Hematopoietic multipotent progenitor cell treated with erythropoietin and hydrocortisone succinate and interleukin-3 and kit ligand, for 15 days (in vitro differentiated cells): ENCODE results near the gene MUC5B.
"Not testable (repeated sequence)": the region's sequence is repeated elsewhere in the genome, so short reads cannot be mapped to it uniquely, and the experiment has no call there.

Experiments
- DNase-seq: peaks from one replicate; pipeline ENCODE4 v3.0.0-alpha.2; 2015; ENCODE audit warnings: low spot score

The MUC5B gene

DNA sequence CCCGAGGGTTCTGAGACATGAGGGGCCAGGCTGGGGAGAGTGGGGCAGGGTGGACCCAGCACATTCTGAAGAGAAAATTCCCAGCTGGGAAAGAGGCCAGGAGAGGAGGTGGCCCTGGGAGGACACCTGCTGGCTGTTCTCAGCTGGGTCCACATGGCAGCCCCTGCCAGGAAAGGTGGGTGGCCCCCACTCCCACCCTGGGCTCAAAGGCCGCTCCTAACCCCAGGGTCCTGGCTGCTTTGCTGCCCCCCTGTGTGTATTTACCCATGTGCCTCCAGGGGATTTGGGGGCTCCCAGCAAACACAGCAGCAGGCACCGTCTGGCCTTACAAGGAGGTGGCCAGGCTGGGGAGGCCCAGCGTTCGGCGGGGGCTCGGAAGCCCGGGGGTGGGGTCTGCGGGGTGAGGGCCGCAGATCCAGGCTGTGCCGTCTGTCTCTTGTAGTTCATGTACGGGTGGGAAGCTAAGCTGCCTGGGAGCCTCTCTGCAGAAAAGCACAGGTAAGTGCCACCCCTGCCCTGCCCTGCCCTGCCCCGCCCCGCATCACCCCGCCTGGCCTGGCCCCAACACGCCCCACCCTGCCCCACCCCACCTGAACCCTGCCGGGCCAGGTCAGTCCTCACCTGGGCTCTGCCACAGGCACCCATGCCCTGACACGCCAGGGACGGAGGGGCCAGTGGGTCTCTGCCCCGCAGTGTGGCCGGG, 10.6 kb downstream of the MUC5B start:
- DNase-seq: no peak

- DNase-seq: no peak
These were observed 11.3 kb downstream of the MUC5B start for GRCh38 chr11:1234054-1234720.

DNA sequence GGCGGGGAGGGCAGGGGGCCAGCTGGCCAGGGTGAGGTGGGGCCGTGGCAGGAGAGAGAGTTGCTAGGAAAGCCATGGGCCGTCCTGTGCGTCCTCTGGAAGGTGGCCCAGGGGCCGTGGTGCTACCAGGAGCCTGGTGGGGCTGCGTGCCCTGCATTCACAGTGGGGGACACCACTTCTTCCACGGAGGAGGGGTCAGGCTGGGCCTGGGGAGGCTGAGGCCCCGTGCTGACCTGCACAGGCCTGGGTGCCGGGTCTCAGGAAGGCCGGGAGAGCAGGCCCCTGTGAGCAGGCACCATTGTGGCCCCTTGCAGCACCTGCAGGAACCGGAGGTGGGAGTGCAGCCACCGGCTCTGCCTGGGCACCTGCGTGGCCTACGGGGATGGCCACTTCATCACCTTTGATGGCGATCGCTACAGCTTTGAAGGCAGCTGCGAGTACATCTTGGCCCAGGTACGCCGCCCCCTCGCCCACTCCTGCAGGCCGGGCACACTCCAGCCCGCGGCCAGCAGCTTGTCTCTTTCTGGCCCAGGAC, 12.0 kb downstream of the MUC5B start:
- DNase-seq: no peak

DNA sequence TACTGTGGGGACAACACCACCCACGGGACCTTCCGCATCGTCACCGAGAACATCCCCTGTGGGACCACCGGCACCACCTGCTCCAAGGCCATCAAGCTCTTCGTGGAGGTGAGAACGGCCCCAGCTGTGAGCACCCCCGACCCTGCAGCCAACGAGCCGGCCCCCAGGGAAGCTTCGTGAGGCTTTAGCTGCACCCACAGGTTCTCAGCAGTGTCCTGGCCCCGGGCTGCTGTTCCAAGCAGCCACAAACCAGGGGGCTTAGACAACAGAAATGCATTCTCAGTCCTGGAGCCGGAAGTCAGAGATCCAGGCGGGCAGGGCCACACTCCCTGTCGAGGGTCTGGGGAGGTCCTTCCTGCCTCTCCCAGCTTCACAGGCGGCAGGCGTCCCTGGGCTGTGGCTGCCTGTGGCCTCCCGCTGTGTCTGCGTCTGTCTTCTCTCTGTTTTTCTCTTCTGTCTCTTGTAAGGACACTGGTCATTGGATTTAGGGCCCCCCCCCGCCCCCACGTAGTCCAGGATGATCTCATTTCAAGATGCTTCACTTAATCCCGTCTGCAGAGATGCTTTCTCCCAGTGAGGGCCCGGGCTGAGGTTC, 12.5 kb downstream of the MUC5B start:
- DNase-seq: no peak

DNA sequence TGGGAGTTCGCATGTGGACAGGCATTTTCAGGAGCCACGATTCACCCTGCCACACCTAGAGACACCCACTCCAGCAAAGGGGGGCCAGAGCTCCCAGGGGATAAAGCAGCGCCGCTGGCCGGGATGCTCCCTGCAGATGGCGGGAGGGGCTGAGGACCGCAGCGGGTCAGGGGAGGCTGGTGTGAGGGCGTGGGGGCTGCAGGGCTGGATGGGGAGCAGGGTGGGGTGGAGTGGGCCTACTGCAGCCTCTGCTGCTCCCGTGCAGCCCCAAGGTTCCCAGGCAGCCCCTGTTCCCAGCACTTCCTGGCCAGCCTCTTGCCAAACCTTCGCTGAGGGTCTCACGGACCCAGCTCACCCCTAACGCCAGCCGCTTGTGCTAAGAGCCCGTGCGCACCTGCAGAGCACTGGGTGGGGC, 13.0 kb downstream of the MUC5B start:
- DNase-seq: no peak

DNA sequence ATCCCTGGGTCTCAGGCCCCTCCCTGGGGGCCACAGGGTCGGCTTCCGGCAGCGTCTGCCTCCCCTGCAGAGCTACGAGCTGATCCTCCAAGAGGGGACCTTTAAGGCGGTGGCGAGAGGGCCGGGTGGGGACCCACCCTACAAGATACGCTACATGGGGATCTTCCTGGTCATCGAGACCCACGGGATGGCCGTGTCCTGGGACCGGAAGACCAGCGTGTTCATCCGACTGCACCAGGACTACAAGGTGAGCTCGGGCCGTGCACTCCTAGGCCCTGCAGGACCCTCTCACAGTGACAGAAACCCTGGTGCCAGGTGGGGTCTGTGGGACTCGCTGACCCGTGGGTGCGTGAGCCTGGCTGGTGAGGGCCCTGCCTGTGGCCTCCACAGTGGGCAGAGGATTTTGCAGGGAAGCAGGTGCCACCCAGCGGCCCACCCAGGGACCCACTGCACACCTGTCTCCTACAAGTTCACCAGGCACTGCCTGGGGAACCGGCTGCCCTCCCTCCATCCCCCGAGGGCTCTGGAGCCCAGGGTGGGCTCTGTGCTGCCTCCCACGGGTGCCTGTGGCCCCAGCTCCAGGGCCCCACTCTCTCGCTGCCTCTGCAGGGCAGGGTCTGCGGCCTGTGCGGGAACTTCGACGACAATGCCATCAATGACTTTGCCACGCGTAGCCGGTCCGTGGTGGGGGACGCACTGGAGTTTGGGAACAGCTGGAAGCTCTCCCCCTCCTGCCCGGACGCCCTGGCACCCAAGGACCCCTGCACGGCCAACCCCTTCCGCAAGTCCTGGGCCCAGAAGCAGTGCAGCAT, 13.7 kb downstream of the MUC5B start:
- DNase-seq: no peak

- no peak for DNase-seq
These were observed 14.3 kb downstream of the MUC5B start for GRCh38 chr11:1237128-1237580.

DNA sequence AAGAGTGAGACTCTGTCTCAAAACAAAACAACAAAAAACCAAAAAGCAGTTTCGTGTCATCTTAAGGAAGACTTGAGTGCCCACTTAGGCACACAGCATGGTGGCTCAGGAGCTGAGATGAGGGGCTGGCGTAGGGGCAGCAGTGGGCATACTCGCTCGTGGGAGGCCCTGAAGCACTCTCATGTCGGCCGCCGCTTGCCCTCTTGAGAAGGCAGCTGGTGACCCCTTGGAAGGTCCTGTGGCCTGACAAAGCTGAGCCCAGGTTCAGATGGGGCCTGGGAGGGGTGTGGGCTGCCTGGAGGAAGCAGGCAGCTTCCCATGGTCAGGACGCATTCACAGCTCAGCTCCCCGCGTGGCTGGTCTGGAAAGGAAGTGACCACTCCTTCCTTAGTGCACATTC, 15.0 kb downstream of the MUC5B start:
- no peak for DNase-seq

- no peak for DNase-seq
These were observed 16.1 kb downstream of the MUC5B start for GRCh38 chr11:1238767-1239595.

- no peak for DNase-seq
These were observed 16.8 kb downstream of the MUC5B start for GRCh38 chr11:1239596-1240205.

- DNase-seq: no peak
These were observed 17.9 kb downstream of the MUC5B start for GRCh38 chr11:1240771-1241170.

GRCh38 chr11:1241706-1242105, 18.8 kb downstream of the MUC5B start:
- no peak for DNase-seq

DNA sequence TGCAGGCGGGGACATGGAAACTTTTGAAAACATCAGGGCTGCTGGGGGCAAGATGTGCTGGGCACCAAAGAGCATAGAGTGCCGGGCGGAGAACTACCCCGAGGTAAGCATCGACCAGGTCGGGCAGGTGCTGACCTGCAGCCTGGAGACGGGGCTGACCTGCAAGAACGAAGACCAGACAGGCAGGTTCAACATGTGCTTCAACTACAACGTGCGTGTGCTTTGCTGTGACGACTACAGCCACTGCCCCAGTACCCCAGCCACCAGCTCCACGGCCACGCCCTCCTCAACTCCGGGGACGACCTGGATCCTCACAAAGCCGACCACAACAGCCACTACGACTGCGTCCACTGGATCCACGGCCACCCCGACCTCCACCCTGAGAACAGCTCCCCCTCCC, 19.4 kb downstream of the MUC5B start:
- DNase-seq: no peak

DNA sequence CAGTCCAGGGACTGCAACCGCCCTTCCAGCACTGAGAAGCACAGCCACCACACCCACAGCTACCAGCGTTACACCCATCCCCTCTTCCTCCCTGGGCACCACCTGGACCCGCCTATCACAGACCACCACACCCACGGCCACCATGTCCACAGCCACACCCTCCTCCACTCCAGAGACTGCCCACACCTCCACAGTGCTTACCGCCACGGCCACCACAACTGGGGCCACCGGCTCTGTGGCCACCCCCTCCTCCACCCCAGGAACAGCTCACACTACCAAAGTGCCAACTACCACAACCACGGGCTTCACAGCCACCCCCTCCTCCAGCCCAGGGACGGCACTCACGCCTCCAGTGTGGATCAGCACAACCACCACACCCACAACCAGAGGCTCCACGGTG, 19.9 kb downstream of the MUC5B start:
- not testable (repeated sequence) for DNase-seq

DNA sequence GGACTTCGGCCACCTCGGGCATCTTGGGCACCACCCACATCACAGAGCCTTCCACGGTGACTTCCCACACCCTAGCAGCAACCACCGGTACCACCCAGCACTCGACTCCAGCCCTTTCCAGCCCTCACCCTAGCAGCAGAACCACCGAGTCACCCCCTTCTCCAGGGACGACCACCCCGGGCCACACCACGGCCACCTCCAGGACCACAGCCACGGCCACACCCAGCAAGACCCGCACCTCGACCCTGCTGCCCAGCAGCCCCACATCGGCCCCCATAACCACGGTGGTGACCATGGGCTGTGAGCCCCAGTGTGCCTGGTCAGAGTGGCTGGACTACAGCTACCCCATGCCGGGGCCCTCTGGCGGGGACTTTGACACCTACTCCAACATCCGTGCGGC, 20.7 kb downstream of the MUC5B start:
- DNase-seq: not testable (repeated sequence)

DNA sequence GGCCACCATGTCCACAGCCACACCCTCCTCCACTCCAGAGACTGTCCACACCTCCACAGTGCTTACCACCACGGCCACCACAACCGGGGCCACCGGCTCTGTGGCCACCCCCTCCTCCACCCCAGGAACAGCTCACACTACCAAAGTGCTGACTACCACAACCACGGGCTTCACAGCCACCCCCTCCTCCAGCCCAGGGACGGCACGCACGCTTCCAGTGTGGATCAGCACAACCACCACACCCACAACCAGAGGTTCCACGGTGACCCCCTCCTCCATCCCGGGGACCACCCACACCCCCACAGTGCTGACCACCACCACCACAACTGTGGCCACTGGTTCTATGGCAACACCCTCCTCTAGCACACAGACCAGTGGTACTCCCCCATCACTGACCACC, 21.7 kb downstream of the MUC5B start:
- DNase-seq: not testable (repeated sequence)

- not testable (repeated sequence) for DNase-seq
These were observed 22.9 kb downstream of the MUC5B start for GRCh38 chr11:1245717-1246116.

- DNase-seq: not testable (repeated sequence)
These were observed 23.4 kb downstream of the MUC5B start for GRCh38 chr11:1246301-1246700.

- DNase-seq: not testable (repeated sequence)
These were observed 24.2 kb downstream of the MUC5B start for GRCh38 chr11:1247026-1247425.

DNA sequence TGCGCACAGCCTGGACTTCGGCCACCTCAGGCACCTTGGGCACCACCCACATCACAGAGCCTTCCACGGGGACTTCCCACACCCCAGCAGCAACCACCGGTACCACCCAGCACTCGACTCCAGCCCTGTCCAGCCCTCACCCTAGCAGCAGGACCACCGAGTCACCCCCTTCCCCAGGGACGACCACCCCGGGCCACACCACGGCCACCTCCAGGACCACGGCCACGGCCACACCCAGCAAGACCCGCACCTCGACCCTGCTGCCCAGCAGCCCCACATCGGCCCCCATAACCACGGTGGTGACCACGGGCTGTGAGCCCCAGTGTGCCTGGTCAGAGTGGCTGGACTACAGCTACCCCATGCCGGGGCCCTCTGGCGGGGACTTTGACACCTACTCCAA, 26.1 kb downstream of the MUC5B start:
- not testable (repeated sequence) for DNase-seq

- DNase-seq: not testable (repeated sequence)
These were observed 27.5 kb downstream of the MUC5B start for GRCh38 chr11:1250411-1250810.
